GM21367 (cell line): ENCODE measurements around the gene TFCP2L1.
"Not testable (repeated sequence)": the region's sequence is repeated elsewhere in the genome, so short reads cannot be mapped to it uniquely, and the experiment has no call there.

ENCODE experiments used
- ATAC-seq: cut with Tn5 transposase; IDR thresholded peaks from one replicate; pipeline ENCODE4 v1.9.1; 2021; ENCODE audit not compliant: unreplicated experiment

TFCP2L1 gene

DNA sequence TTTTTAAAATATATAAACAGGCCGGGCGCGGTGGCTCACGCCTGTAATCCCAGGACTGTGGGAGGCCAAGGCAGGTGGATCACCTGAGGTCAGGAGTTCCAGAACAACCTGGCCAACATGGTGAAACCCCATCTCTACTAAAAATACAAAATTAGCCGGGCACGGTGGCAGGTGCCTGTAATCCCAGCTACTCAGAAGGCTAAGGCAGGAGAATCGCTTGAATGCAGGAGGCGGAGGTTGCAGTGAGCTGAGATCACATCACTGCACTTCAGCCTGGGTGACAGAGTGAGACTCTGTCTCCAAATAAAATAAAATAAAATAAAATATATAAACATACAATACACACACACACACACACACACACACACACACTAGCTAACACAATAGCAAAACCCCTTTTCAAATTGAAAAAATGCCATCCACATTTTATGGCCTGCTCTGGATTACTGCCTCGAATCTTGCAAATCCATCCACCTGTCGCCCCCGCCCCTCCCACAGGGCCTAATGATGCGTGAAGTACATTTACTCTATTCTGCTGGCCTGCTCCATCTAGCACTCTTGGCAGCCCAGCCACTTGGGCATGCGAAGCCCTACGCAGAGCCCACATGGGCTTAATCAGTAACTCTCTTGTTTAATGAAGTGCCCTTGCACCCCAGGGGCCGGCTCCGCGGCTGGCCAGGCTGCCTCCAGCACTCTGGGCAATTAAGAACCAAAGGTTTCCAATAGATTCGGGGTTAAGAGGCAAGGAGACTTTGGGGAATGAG is 57.4 kb downstream of the TFCP2L1 start:
- ATAC-seq, result not testable (repeated sequence)

DNA sequence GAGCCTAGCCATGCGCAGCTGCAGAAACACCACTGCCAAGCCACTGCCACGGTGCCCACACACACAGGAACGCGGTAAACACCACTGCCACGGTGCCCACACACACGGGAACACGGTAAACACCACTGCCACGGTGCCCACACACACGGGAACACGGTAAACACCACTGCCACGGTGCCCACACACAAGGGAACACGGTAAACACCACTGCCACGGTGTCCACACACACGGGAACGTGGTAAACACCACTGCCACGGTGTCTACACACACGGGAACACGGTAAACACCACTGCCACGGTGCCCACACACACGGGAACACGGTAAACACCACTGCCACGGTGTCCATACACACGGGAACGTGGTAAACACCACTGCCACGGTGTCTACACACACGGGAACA is 59.3 kb downstream of the TFCP2L1 start:
- not testable (repeated sequence) for ATAC-seq

DNA sequence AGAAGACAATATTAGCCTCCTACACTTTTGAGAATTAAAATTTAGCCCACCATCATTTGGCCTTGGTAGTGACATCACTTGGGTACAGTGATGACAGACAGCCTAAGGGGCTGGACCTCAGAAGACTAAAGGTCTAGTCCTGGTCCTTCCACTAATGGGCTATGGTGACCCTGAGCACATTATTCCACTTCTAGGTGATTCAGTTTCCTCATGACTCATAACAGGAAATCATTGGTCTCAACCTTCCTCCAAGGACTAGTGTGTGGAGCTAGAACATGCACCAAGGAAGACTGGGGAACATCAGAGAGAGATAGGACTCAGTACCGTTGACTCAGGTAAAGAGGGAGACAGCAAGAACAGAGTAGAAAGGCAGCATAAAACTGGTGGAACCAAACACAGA is 64.0 kb downstream of the TFCP2L1 start:
- no peak for ATAC-seq

DNA sequence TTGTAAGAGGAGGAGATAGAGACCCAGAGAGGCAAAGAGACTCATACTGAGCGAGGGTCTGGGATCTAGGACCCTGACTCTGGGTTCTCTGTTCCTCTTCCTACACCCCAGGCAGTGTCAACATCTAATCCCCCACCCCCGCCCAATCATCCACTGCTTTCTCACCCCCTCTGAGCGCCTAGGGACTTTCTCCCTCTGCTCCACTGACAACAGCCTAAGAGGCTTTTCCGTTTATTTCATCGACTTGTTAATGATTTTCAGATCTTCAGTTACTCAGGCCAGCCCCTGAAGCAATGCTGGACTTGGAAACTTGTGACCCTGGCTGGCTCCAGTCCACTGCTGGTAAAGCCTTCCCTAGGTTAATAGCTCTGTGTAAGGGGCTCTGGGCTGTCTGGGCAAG is 65.1 kb downstream of the TFCP2L1 start:
- ATAC-seq, result no peak

DNA sequence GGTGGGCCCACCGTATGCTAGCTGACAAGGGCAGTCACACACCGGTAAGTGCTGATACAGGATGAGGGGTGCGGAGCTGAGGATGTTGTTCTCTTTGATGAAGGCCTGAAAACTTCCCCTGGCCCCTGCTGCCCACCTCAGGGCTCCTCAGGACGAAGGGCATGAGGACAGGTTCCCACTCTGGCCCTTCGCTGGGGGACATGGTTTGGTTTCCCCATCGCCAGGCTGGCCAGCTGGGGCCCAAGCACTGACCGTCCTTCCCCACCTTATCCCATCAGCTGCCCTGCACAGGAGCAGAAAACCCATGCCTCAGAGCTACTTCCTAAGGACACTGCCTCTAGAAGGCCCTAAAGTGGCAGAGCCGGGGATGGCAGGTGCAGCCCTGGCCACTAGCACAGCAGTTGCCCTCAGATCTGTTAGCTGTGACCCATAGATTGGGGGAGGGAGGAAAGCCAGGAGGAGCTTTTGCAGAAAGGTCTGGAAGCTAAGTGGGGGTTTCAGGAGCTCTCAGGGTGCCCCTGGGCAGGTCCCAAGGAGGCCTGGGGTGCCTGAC is 66.5 kb downstream of the TFCP2L1 start:
- ATAC-seq, result no peak

DNA sequence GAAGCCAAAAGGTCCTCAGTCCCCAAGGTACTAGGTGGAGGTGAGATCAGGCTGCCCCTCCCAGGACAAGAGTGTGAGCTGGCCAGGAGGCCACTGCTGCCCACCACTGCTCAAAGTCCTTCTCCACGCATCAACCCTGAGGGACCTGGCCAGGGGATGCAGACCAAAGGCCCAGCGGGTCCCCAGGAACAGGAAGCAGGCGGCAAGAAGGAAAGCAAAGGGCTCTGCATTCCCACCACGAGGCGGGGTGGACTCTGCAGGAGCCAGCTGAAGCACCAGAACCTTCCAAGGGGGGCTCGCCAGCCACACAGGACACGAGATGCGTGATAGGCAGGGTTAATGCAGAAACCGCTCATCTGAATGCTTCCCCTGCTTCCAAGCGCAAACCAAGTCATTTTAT is 67.4 kb downstream of the TFCP2L1 start:
- no peak for ATAC-seq

DNA sequence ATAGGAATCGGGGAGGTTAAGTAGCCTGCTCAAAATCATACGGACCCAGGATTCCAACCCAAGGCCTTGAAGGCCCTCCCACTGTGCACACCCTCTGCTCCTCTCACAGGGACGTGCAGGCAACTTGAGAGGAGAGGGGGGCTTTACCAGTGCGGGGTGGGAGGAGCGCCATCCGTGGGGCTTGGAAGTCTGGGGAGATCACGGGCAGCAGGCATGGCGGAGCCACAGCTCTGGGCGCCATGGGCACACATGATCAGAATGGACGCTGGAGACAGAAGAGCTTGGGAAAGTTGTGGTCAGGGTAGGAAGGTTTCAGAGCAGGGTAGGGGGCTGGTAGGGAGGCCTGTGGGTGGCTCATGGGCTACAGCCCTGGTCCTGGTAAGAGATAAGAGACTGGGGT is 70.7 kb downstream of the TFCP2L1 start:
- no peak for ATAC-seq

DNA sequence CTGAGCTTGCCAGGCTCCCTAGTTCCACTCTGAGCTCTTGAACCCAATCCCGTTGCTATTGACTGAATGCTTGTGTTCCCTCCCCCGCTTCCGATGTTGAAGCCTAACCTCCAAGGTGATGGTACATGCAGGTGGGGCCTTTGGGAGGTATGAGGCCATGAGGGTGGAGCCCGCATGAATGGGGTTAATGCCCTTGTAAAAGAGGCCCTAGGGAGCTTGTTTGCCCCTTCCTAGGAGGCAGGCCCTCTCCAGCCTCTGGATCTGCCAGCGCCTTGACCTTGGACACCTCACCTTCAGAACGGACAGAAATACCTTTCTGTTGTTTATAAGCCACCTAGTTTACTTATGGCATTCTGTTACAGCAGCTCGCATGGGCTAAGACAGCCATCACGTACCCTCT is 71.6 kb downstream of the TFCP2L1 start:
- ATAC-seq, result no peak

DNA sequence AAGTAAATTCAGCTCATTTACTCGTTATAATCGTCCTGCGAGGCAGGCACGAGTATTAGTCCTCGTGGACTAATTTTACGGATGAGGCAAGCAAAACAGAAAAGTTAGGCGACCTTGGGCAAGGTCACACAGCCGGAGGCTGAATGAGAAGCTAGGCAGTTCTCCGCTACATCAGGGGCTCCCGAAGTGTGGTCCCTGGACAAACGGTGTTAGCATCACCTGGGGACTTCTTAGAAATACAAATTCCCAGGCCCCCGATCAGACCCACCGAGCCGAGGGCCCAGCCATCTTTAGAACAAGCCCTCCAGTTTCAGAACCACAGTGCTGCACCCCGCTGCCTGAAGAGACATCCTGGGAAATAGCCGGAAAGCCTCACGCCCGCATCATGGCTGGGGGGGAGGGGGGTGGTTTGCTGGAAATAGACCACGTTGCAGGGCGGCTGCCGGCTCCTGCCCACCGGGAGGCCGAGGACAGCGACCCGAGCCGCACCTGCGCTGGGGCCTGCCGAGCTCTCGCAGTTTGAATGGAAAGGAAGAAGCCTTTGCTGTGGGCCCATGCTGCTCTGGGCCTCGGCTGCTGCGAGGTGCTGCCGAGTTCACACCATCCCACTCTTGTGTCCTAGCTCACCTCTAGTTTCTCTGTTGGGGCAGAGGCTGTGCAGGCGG is 72.2 kb downstream of the TFCP2L1 start:
- no peak for ATAC-seq

DNA sequence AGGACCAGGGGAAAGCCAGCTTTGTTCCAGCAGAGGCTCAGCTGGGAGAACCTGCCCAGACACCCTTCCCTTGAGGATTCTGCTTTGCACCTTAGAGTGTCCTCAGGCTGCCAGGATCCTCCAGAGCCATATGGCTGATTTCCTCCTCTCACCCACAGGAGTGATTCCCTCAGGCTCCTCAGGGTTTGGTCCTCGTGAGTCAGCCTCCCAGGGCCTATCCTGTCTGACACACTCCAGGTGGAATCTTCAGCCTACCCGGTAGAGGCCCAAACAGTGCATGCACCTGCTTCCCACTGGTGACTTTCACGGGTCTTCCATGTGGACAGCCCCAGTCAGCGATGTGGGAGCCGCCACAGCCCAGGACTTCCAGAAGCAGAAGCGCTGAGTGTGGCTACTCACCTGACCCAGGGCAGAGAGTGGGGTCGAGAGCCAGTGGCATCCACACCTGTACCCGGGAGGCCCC is 73.3 kb downstream of the TFCP2L1 start:
- ATAC-seq, result no peak

DNA sequence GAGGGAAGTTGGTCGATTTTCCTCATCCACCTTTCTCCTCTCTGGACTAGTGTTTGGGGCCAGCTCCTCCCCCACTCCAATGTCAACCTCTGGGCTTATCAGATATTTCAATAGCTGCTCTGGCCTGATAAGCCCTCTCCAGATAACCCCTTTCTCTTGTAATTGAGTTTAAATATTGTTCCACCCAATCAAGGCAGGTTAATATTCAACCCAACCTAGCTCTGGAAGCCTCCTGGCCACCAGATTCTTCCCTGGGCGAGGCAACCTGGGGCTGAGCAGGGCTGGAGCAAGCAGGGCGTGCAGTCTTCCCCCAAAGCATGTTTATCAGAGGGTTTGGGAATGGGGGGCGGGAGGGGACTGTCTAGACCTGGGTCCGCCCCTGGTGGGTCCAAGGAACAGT is 73.8 kb downstream of the TFCP2L1 start:
- ATAC-seq, result no peak

DNA sequence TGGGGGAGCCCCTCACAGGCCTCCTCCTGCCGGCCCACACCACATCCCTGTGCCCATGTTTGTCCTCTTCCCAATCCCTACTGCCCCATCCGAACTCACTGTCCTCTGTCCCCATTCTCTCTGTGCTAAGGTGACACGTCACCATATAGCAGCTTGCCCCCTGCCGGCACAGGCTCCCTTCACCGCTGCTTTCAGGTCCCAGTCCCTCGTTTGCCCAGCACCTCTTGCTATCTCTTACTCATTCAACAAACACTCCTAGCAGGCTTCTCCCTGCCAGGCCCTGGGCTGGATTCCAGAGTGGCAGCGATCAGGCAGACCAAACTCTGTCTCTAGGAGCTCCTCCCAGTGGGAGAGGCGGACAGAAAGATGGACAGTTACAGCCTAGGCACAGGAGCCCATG is 74.3 kb downstream of the TFCP2L1 start:
- no peak for ATAC-seq

DNA sequence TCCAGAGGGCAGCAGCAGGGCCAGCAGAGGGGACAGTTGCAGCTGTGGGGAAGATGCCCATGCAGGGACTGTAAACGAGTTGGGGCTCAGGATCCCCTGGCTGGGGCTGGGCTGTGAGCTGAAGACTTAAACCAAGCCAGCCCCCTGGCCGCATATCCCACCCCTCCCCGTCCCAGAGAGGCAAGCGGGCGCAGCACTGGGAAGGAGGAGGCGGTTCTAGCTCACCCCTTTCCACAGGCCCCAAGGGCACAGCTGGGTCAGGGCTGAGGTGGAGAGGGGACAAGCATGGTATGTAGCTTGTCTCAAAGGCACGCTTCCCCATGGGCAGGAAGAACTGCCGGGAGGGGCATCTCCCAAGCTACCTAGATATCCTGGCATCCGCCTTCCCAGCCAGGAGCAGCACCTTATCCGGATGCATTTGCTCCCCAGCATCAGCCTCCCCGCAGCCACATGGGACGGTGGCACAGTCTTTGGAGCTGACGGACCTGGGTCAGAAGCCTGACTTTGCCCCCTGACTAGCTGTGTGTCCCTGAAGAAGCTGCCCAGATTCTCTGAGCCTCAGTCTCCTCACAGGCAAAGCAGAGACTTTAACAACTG is 75.9 kb downstream of the TFCP2L1 start:
- ATAC-seq, result no peak

DNA sequence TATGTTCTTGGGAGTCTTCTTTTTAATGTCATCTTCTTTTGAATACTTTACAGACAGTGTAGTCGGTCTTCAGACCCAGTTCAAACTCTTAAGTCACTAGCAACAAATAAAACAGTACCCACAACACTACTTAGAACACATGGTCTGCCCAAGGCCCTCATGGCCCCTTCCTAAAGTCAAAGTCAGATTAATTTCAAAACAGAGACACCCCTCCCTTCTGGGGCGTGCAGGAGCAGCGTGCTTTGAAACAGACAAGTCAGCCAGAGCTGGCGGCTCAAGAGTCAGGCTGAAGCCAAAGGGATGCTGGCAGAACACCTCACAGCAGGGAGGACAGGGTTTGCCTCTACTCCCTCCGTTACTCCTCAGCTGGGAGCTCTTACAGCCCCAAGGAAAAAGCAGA is 77.5 kb downstream of the TFCP2L1 start:
- ATAC-seq, result no peak

DNA sequence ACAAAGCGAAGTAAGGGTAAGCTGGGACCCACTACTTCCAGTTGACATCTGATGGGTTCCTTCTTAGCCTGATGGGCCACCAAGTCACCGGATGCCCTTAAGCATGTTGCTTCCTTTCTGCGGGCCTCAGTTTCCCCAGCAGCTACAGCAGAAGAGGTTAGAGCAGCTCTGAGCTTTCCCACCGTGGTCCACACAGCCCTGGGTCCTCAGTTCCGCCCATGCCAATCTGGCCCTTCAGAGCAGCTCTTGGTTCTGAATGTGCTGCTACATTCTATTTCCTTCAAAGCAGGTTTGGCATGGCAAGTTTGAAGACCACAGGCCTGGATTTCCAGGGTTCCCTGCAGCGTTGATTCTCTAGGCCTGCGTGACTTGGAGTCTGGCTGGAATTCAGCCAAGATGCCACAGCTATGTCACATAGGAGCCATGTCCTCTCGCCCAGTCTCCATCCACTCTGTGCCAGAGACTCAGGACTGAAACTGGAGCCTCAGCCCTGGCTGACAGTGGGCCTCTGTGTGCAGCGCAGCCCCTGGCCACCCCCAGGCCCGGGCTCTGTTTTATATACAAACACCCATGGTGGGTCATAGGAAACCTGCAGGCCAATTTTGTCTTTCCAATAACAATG is 79.6 kb downstream of the TFCP2L1 start:
- no peak for ATAC-seq

DNA sequence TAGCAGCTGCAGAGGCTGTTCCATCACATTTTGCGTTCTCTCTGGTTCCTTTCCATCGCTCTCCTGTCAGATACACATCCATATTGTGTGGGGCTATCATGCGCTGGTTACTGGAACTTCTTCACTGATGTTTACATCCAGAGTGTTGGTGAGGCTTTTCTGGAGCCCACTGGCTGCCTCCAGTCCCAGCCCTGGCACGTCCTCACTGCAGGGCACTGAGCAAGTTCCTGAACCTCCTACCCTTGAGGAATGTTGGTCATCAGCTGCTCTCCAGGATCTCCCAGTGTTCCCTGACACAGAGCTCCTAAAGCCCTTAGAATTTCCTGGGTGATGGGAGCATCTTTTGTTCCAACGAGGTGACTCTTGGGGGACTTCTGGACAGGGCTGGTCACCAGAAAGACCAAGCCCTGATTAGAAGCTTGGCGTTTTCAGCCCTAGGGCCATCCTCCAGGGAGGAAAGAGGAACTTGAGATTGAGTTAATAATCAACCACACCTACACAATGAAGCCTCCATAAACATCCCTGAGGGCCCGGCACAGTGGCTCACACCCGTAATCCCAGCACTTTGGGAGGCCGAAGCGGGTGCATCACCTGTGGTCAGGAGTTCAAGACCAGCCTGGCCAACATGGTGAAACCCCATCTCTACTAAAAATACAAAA is 81.3 kb downstream of the TFCP2L1 start:
- ATAC-seq, result no peak

DNA sequence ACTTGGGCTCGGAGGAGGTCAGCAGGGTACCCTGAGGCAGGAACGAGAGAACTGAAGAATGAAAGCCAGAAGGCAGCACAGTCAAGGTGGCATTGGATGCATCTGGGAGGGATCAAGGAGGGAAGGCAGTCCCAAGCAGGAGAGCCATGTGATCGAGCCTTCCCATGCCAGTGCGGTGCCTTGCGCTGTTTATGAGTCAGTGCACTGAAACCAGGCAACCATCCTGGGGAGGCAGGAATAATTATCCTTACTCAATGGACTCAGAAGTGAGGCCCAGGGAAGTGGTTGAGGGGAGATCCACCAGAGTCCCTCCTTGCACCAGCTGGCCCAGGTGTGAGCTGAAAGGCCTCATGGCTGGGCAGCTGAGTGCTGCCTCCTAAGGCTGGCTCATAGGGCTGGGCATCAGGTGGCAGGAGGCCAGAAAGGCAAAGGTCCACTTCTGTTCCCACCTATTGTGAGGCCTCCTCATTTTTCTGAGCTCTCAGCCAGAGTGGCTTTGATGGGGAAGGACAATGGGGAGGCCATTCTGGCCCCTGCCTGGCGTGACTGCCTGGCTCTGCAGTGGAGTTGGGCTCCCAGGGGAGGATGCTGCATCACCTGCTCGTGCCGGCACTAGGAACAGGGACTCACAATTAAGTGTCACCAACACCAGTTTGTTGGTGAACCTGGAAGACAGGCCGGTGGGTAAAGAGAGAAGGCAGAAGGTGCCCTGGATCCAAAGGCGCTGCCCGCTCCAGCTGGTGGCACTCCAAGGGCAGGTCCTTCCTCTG is 82.3 kb downstream of the TFCP2L1 start:
- no peak for ATAC-seq

DNA sequence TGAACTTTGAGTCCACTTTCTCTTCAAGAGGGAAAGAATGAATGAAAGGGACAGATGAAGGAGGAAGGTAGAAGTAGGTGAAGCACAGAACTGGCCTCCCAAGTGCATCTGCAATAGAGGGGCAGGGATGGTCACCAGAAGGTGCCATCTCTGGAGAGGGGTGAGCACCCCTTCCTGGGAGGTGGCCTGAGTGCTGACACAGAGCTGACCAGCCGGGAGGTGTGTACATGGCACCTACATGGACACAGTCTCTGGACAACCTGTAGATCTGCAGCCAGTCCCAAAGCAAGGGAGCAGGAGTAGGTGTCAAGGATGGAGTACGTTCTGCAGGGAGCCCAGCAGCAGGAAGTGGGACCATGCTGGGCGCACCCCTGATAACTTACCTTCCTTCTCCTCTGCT is 83.2 kb downstream of the TFCP2L1 start:
- no peak for ATAC-seq

DNA sequence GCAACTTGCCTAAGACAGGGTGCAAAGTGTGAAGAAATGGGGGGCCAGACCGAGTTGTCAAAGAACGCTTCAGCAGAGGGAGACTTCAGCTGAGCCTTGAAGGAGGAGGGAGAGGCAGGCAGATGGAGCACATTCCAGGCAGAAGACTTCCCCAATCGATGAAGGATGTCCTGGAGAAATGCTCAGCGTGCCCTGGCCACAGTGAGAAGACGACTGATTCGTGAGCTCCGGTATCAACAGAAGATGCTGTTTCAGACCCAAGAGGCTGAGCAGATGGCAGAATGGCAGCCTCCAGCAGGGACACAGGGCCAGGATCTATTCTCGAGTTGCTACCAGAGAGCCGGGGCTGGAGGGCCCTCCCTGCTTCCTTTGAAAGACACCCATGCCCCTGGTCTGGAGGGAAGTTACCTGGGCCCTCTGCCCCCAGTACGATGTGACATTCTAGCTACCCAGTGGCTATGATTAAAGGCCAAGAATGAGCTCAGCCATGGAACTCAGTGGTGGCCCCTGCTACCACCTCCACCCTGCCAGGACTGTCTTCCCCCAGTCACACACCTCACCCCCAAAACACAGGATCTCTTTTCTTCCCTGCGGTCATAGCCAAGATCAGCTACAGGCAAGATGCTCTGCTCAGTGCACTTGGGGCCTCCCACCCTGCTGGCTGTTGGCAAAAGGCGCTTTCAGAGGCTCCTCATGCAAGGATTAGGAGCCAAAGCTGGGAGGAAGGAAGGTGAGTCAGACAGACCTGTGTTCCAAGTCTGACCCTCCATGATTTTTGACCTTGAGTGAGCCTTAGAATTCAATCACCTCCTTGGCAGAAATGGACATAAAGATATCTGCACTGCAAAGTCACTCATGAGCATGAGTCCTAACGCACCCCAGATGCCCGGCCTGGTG is 84.3 kb downstream of the TFCP2L1 start:
- no peak for ATAC-seq
